Measurements from ENCODE around the gene AJM1. TPM values are rescaled to one million over a fixed set of nuclear protein-coding genes. Genes with fewer than 3 reads are reported as not detected.

Gene AJM1
- polyA plus RNA-seq, 2 of the 4 experiments (the other 2 are of a cell fraction), result 0.76 to 3.0 TPM

DNA sequence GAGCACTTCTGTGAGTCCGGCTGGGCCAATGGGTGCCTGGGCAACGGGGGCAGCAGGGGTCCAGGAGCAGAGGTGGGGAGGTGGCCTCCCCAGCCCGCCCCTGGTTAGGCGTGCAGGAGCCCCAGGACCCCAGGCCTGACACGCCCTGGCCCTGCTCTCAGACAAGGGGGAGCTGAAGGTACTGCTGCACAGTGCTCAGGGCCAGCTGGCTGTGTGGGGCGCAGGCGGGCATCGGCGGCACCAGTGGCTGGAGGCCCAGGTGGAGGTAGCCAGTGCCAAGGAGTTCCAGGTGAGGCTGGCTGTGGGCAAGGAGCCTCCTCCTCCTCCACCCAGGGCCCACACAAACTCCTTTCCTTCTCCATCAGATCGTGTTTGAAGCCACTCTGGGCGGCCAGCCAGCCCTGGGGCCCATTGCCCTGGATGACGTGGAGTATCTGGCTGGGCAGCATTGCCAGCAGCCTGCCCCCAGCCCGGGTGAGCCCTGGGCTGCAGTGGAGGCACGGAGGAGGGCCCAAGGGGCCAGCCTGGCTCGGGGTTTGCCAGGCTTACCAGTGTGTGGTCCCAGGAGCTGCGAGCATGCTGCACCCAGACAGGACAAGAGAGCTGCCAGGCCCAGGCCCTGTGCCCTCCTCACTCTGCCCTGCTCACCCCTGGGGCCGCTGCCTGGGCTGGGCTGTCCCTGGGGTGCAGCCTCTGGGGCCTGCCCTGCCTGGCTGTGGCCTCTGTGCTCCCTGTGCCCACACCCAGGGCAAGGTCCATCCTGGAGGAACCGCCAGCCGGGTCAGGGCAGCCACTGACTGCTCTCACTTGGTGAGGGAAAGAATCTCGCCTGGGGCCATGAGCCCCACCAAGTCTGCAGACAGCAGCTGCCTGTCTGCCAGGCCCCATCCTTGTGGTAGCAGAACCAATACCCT, 16.8 kb downstream of the AJM1 start:
- H3K27ac ChIP-seq, result peak overlapping the region; percentile 79 to 89
- no peaks in the 10 kb centered on the region for H3K9me3 ChIP-seq
- TF ChIP-seq, protein P1, sequence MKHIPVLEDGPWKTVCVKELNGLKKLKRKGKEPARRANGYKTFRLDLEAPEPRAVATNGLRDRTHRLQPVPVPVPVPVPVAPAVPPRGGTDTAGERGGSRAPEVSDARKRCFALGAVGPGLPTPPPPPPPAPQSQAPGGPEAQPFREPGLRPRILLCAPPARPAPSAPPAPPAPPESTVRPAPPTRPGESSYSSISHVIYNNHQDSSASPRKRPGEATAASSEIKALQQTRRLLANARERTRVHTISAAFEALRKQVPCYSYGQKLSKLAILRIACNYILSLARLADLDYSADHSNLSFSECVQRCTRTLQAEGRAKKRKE (CRISPR knock-in tag; IDR thresholded peaks at IDR 0.05; ENCODE audit: low read depth), result no peak
- TF ChIP-seq FOSL2 (IDR thresholded peaks at IDR 0.05) (no peak), FOSL2 (CRISPR knock-in tag; IDR thresholded peaks at IDR 0.05) (no peak), EHMT2 (IDR thresholded peaks at IDR 0.05; ENCODE audit: low read depth) (no peak), FOXS1 (CRISPR knock-in tag; IDR thresholded peaks at IDR 0.05) (no peak), POLR2A (IDR thresholded peaks at IDR 0.05; ENCODE audit: low read length) (0 out of 2 replicates have a peak, but pooled peaks have one; percentile 2), NFE2L2 (conservative IDR thresholded peaks at IDR 0.05; ENCODE audit: low read length) (no peak), GATA3 (IDR thresholded peaks at IDR 0.05; ENCODE audit: borderline replicate concordance) (0 out of 2 replicates have a peak, but pooled peaks have one; percentile 13), PHF8 (IDR thresholded peaks at IDR 0.05; ENCODE audit: borderline replicate concordance, low read depth) (no peak), CHD4 (IDR thresholded peaks at IDR 0.05; ENCODE audit: borderline replicate concordance) (no peak)
- TF ChIP-seq, protein P2, sequence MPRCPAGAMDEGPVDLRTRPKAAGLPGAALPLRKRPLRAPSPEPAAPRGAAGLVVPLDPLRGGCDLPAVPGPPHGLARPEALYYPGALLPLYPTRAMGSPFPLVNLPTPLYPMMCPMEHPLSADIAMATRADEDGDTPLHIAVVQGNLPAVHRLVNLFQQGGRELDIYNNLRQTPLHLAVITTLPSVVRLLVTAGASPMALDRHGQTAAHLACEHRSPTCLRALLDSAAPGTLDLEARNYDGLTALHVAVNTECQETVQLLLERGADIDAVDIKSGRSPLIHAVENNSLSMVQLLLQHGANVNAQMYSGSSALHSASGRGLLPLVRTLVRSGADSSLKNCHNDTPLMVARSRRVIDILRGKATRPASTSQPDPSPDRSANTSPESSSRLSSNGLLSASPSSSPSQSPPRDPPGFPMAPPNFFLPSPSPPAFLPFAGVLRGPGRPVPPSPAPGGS (IDR thresholded peaks at IDR 0.05), result no peak
- TF ChIP-seq, protein P3, sequence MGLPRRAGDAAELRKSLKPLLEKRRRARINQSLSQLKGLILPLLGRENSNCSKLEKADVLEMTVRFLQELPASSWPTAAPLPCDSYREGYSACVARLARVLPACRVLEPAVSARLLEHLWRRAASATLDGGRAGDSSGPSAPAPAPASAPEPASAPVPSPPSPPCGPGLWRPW (IDR thresholded peaks at IDR 0.05), result no peak
- no peak for FAIRE-seq
- 53% methylated on average over 9 of the region's 20 CpGs for WGBS (ENCODE audit: missing lambda C conversion rate)
- peak; percentile 27 to 64 for ATAC-seq
- H3K4me3 ChIP-seq, result no peak overlapping the region
- CTCF ChIA-PET, result interaction anchor here (0.5 to 7.4 kb wide), 10 partner anchors 11 to 171 kb away, joined by 3 to 45 read pairs (median 5); partner anchors contain the start of genes AJM1 and C8G
- H3K4me2 ChIP-seq, result peak overlapping the region; percentile 70
- POLR2A ChIA-PET, result interaction anchor here (1.3 kb wide), 1 partner anchor 27 kb away, joined by 3 read pairs; the partner anchor contains the start of gene TRAF2
- peaks cover 73% of the 10 kb centered on the region for H3K4me1 ChIP-seq
- peak in 1 of 2 experiments; percentile 50 for DNase-seq (ENCODE audit: low read depth in 1 of 2, low spot score in 1 of 2)

DNA sequence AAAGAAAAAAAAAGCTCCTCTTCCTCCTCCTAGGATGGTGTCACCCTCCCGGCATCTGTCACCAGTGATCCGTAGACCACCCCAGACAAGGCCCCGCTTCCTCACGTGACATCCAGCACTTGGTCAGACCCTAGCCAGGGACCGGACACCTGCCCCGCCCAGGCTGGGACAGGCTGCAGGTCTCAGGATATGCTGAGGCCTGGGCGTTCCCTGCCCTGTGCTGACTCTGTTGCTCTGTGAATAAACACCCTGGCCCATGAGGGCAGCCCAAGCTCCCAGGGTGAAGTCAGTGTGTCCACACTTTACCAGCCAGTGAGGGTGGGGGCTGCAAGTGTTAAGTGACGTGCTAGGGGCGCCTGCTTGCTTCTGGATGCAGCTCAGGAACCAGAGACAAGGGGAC, 18.3 kb downstream of the AJM1 start:
- Histone ChIP-seq H3K4me3 (no peak overlapping the region), H3K4me2 (peak overlapping the region; percentile 70; the same call in 1 of the 3 replicates), H3K4me1 (peaks cover 70% of the 10 kb centered on the region), H3K9me3 (no peaks in the 10 kb centered on the region), H3K27ac (peak overlapping the region; percentile 26 to 89; a peak in 4 of 6 replicates)
- no peak for ATAC-seq
- no peak for DNase-seq (ENCODE audit: low read depth in 1 of 2, low spot score in 1 of 2)
- ChIA-PET CTCF (interaction anchor here (1.2 to 7.4 kb wide), 10 partner anchors 9 to 169 kb away, joined by 4 to 45 read pairs (median 6); partner anchors contain the start of genes AJM1, C8G, FBXW5 and MAMDC4), POLR2A (interaction anchor here (1.0 to 1.3 kb wide), 3 partner anchors 10 to 26 kb away, joined by 3 to 4 read pairs (median 4); partner anchors contain the start of gene TRAF2)
- no peak for TF ChIP-seq HEYL (CRISPR knock-in tag; IDR thresholded peaks at IDR 0.05)
- TF ChIP-seq JUN (IDR thresholded peaks at IDR 0.05), result peak in 1 of 2 experiments; percentile 12; a peak in 2 of 5 replicates
- WGBS (ENCODE audit: missing lambda C conversion rate), result 92% methylated on average over 9 of the region's 9 CpGs
- no peak for FAIRE-seq

DNA sequence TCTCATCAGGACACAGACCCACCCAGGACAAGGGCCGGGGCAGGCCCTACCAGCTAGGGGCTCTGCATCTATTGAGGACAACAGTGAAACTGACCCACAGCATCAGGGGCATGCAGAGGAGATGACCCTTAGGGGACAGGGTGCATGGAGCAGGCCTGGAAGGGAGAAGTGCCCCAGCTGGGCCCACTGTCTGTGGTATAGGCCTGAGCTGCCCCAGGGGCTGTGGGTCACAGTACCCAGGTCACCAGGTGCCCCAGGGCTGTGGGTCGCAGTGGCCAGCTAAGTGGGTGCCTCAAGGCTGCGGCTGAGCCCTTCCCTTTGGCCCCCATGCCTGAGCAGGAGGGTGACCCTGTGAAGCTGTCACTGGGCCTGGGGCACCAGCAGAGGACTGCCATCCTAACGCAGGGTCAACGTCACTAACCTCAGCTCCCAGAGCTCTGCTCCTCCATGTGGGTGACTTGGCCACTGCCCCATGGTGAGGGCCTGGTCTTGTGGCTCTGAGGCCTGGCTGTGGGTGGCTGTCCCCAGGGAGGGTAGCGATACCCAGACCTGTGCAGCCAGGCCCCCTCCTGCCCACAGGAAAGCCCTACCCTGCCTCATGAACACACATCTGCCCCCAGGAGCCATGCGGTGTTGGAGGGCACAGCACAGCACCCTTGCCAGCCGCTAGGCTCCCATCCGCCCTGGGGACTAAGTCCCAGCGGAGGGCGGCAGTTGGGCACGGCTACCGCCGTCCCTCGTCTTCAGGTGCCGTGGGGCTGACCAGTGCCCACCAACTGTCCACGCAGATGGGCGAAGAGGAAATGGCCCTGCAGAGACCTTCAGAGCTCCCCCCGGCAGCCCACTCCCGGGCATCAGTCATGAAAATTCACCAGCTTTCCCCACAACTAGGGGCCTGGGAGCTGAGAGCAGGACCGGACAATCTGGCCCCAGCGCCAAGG, 18.9 kb downstream of the AJM1 start:
- ATAC-seq (no peak), FAIRE-seq (no peak), DNase-seq (ENCODE audit: low read depth in 1 of 2, low spot score in 1 of 2) (no peak)
- Histone ChIP-seq H3K4me1 (peaks cover 64% of the 10 kb centered on the region), H3K9me3 (no peaks in the 10 kb centered on the region), H3K4me3 (no peak overlapping the region), H3K27ac (peak overlapping the region; percentile 26 to 89; a peak in 3 of 6 replicates), H3K4me2 (no peak overlapping the region)
- ChIA-PET CTCF (interaction anchor here (0.8 to 7.4 kb wide), 12 partner anchors 7 to 169 kb away, joined by 3 to 45 read pairs (median 8); partner anchors contain the start of genes AJM1, C8G, FBXW5 and MAMDC4), POLR2A (interaction anchor here (1.0 to 2.8 kb wide), 4 partner anchors 11 to 25 kb away, joined by 3 to 12 read pairs (median 4); partner anchors contain the start of gene TRAF2)
- 93% methylated on average over 20 of the region's 22 CpGs for WGBS (ENCODE audit: missing lambda C conversion rate)
- TF ChIP-seq POLR2A (IDR thresholded peaks at IDR 0.05; ENCODE audit: low read length) (no peak), CBX2 (IDR thresholded peaks at IDR 0.05; ENCODE audit: borderline replicate concordance, low read depth) (no peak), TFCP2L1 (CRISPR knock-in tag; IDR thresholded peaks at IDR 0.05) (no peak), CEBPB (IDR thresholded peaks at IDR 0.05) (no peak), KDM1A (IDR thresholded peaks at IDR 0.05; ENCODE audit: low read depth) (no peak), JUNB (IDR thresholded peaks at IDR 0.05) (no peak), HOXB5 (CRISPR knock-in tag; IDR thresholded peaks at IDR 0.05) (no peak)
- TF ChIP-seq, protein P4, sequence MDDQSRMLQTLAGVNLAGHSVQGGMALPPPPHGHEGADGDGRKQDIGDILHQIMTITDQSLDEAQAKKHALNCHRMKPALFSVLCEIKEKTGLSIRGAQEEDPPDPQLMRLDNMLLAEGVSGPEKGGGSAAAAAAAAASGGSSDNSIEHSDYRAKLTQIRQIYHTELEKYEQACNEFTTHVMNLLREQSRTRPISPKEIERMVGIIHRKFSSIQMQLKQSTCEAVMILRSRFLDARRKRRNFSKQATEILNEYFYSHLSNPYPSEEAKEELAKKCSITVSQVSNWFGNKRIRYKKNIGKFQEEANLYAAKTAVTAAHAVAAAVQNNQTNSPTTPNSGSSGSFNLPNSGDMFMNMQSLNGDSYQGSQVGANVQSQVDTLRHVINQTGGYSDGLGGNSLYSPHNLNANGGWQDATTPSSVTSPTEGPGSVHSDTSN (IDR thresholded peaks at IDR 0.05), result no peak
- TF ChIP-seq, protein P5, sequence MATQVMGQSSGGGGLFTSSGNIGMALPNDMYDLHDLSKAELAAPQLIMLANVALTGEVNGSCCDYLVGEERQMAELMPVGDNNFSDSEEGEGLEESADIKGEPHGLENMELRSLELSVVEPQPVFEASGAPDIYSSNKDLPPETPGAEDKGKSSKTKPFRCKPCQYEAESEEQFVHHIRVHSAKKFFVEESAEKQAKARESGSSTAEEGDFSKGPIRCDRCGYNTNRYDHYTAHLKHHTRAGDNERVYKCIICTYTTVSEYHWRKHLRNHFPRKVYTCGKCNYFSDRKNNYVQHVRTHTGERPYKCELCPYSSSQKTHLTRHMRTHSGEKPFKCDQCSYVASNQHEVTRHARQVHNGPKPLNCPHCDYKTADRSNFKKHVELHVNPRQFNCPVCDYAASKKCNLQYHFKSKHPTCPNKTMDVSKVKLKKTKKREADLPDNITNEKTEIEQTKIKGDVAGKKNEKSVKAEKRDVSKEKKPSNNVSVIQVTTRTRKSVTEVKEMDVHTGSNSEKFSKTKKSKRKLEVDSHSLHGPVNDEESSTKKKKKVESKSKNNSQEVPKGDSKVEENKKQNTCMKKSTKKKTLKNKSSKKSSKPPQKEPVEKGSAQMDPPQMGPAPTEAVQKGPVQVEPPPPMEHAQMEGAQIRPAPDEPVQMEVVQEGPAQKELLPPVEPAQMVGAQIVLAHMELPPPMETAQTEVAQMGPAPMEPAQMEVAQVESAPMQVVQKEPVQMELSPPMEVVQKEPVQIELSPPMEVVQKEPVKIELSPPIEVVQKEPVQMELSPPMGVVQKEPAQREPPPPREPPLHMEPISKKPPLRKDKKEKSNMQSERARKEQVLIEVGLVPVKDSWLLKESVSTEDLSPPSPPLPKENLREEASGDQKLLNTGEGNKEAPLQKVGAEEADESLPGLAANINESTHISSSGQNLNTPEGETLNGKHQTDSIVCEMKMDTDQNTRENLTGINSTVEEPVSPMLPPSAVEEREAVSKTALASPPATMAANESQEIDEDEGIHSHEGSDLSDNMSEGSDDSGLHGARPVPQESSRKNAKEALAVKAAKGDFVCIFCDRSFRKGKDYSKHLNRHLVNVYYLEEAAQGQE (IDR thresholded peaks at IDR 0.05), result no peak
